ENCODE data around the gene SLC4A2.

SLC4A2 gene

GRCh38 chr7:151118108-151119054 lies 59.0 kb downstream of the SLC4A2 start:
- no peak for DNase-seq

- no peak for DNase-seq
Measured at GRCh38 chr7:151119055-151119415, 59.6 kb downstream of the SLC4A2 start.

- DNase-seq = no peak
Measured at GRCh38 chr7:151119902-151120301, 60.5 kb downstream of the SLC4A2 start.

GRCh38 chr7:151120896-151121295 lies 61.5 kb downstream of the SLC4A2 start:
- no peak for DNase-seq

- no peak for DNase-seq
Measured at GRCh38 chr7:151121380-151122170, 62.2 kb downstream of the SLC4A2 start.

- DNase-seq = no peak
Measured at GRCh38 chr7:151122276-151122675, 62.9 kb downstream of the SLC4A2 start.

- DNase-seq = no peak
Measured at GRCh38 chr7:151122796-151123157, 63.4 kb downstream of the SLC4A2 start.

- DNase-seq = no peak
Measured at GRCh38 chr7:151123158-151123821, 63.9 kb downstream of the SLC4A2 start.

GRCh38 chr7:151123822-151124464 lies 64.6 kb downstream of the SLC4A2 start:
- DNase-seq = peak; percentile 55

GRCh38 chr7:151124481-151124880 lies 65.1 kb downstream of the SLC4A2 start:
- DNase-seq = no peak

- DNase-seq = no peak
Measured at GRCh38 chr7:151124899-151125399, 65.6 kb downstream of the SLC4A2 start.

- DNase-seq = no peak
Measured at GRCh38 chr7:151125470-151125845, 66.1 kb downstream of the SLC4A2 start.

GRCh38 chr7:151125846-151126481 lies 66.6 kb downstream of the SLC4A2 start:
- DNase-seq = no peak
